AG08396 (cell line): ENCODE data around the gene MORN5.

Experiments used
- DNase-seq: peaks from one replicate; pipeline ENCODE4 v3.0.0; 2012; ENCODE audit warnings: low spot score, mixed read lengths

The MORN5 gene

DNA sequence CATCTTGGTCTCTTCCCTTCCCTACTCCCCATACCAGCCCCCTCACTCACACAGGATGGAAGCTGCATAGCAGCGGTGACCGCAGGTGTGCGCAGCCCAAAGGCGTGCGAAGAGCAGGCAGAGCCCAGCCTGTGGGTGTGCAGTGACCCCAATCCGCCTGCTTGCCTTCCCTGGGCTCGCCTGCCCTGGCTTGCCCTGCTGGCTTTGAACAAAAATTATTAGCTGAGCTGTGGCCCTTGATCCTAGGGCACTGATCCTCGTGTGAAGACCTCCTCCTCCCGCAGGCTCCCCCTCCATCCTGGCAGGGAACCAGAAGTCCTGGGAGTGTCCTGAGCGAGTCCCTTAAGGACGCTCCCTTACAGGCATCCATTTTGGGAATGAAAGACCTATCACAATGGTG lies 31.9 kb downstream of the MORN5 start:
- DNase-seq = no peak

GRCh38 chr9:122192261-122192875 lies 32.7 kb downstream of the MORN5 start:
- no peak for DNase-seq

- DNase-seq = no peak
These were observed 33.3 kb downstream of the MORN5 start for GRCh38 chr9:122192914-122193525.

DNA sequence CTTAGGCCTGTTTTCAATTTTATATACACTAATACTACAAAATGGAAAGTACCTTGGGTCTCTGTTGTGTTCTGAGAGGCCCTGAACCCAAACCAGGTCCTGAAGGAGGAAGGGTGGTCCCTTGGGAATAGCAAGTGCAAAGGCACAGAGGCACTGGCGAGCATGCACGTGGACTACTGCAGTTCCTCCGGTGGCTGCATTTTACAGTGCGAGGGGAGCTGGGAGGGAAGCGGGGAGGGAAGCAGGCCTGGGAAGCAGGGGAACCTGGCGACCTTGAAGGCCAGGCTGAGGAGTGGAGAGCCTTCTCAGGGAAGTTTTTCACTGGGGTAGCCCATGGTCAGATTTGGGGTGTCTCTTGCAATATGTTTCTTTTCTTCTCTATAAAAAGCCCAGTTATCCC lies 33.9 kb downstream of the MORN5 start:
- DNase-seq = no peak

- no peak for DNase-seq
These were observed 36.2 kb downstream of the MORN5 start for GRCh38 chr9:122195875-122196274.

GRCh38 chr9:122197426-122197825 lies 37.7 kb downstream of the MORN5 start:
- DNase-seq = no peak

GRCh38 chr9:122197882-122198281 lies 38.2 kb downstream of the MORN5 start:
- no peak for DNase-seq

GRCh38 chr9:122200960-122201595 lies 41.4 kb downstream of the MORN5 start:
- DNase-seq = peak; percentile 82

GRCh38 chr9:122201641-122202040 lies 41.9 kb downstream of the MORN5 start:
- peak; percentile 74 for DNase-seq

DNA sequence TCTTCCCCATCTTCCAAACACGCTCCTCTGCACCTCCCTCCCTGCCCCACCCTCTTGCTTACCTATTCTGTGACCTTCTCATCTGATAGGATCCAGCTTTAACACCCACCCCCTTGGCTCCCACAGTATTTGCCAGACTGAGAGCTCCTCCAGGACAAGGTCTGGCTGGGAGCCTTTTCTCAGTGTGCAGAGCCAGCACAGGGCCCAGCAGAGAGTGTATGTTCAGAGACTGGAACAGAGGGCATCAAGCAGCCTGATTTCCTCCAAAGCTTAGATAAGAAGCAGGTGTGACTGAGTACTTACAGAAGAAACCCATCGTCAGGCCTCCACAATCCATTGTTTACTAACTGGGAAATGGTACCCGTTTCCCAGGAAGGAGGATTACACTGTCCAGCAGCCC lies 42.4 kb downstream of the MORN5 start:
- no peak for DNase-seq

GRCh38 chr9:122204055-122204454 lies 44.3 kb downstream of the MORN5 start:
- DNase-seq = no peak

DNA sequence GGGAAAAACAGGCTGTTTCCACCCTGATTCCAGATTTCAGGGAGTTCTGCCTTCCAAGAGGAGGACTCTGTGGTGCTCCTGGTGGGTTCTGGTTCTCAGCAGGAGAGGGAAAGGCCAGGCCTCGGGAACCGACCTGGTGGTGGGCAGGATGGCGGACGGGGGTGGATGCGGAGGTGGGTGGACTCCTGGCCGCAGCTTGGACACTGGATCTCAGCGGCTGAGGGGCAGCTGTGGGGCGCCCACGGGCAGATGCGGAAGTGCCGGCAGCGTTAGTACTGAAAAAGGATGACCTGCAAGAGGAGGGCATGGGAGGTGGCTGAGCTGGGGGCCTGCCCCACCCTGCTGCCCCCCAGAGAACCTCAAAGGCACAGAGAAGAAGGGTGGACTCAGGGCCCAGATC lies 44.8 kb downstream of the MORN5 start:
- no peak for DNase-seq

- no peak for DNase-seq
These were observed 45.5 kb downstream of the MORN5 start for GRCh38 chr9:122205176-122205575.

GRCh38 chr9:122206118-122207046 lies 46.7 kb downstream of the MORN5 start:
- peak; percentile 90 for DNase-seq

DNA sequence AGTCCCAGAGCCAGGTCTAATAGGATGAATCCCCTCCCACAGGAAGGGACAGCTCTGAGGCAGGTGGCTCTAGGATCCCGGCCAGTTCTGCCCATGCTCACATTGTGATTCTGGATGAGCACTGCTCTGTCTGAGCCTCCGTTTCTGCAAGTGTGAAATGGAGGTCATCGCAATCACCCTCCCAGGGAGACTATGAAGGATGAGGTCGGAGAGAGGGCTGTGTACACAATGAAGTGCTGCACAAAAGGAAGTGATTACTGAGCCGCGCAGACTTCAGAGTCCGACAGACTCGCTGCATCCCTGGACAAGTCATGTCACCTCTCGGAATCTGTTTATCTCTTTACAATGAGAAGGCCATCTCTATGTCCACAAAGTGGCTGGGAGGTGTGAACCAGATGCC lies 47.4 kb downstream of the MORN5 start:
- no peak for DNase-seq

GRCh38 chr9:122209451-122209850 lies 49.7 kb downstream of the MORN5 start:
- no peak for DNase-seq

GRCh38 chr9:122212473-122213004 lies 52.8 kb downstream of the MORN5 start:
- no peak for DNase-seq

GRCh38 chr9:122213102-122213588 lies 53.4 kb downstream of the MORN5 start:
- DNase-seq = no peak

GRCh38 chr9:122213589-122214413 lies 54.1 kb downstream of the MORN5 start:
- no peak for DNase-seq

- DNase-seq = no peak
These were observed 54.8 kb downstream of the MORN5 start for GRCh38 chr9:122214507-122214906.

DNA sequence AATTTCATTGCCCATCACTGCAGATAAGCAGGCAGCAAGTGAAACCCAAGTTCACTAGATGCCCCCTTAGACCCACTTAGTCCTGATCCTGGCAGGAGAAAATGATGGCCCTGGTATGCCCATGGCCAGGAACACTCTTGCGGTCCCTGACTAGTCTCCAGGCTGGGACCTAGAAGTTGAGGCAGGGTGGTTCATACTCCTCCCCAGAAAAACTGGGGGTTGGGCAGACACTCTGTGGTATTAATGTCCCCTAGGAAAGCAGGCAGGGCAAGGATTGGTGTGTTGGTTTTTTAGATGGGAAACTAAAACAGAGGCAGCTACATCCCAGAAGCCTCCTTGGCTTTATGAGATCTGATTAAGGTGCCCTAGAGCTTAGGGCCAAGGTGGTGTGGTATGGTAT lies 56.0 kb downstream of the MORN5 start:
- no peak for DNase-seq
